ENCODE results near the gene KRTAP10-3.

KRTAP10-3 gene

GRCh38 chr21:44599264-44600029, 40.9 kb upstream of the KRTAP10-3 start:
- no peak overlapping the region for H3K4me3 ChIP-seq (ENCODE audit: low read depth, low read length)
- no peak for TF ChIP-seq CTCF (IDR thresholded peaks at IDR 0.05; ENCODE audit: low read depth, low read length)

- no peak for TF ChIP-seq CTCF (IDR thresholded peaks at IDR 0.05; ENCODE audit: low read depth, low read length)
- H3K4me3 ChIP-seq (ENCODE audit: low read depth, low read length): no peak overlapping the region
Measured at GRCh38 chr21:44598061-44598460, 39.5 kb upstream of the KRTAP10-3 start.

DNA sequence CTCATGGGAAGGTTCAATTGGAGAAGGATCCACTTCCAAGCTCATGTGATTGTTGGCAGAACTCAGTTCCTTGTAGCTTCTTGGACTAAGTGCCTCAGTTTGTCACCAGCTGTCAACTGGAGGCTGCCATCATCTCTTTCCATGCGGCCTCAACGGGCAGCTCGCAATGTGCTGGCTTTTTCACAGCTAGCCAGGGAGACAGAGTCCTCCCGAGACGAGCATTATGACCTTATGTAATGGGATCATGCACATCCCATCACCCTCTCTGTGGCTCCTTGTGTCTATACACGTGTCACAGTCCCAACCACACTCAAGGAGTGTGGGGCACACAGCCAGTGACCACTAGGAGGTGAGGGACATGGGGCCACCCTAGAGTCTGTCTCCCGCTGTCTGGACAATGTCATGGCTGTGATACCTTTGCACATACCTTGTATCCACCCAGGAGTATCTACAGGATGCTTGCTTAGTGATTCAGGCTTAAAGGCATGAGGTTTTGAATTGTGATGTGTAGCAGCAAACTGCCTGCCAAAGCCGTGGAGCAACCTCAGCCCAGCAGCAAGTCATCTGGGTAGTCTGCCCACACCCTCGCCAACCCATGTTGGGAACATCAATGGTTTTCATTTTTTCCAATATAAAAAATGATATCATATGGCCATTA, 37.6 kb upstream of the KRTAP10-3 start:
- no peak for TF ChIP-seq CTCF (IDR thresholded peaks at IDR 0.05; ENCODE audit: low read depth, low read length)
- H3K4me3 ChIP-seq (ENCODE audit: low read depth, low read length): no peak overlapping the region

- no peak for TF ChIP-seq CTCF (IDR thresholded peaks at IDR 0.05; ENCODE audit: low read depth, low read length)
- no peak overlapping the region for H3K4me3 ChIP-seq (ENCODE audit: low read depth, low read length)
Measured at GRCh38 chr21:44595524-44595923, 36.9 kb upstream of the KRTAP10-3 start.

GRCh38 chr21:44594406-44594916, 35.9 kb upstream of the KRTAP10-3 start:
- H3K4me3 ChIP-seq (ENCODE audit: low read depth, low read length): no peak overlapping the region
- no peak for TF ChIP-seq CTCF (IDR thresholded peaks at IDR 0.05; ENCODE audit: low read depth, low read length)

DNA sequence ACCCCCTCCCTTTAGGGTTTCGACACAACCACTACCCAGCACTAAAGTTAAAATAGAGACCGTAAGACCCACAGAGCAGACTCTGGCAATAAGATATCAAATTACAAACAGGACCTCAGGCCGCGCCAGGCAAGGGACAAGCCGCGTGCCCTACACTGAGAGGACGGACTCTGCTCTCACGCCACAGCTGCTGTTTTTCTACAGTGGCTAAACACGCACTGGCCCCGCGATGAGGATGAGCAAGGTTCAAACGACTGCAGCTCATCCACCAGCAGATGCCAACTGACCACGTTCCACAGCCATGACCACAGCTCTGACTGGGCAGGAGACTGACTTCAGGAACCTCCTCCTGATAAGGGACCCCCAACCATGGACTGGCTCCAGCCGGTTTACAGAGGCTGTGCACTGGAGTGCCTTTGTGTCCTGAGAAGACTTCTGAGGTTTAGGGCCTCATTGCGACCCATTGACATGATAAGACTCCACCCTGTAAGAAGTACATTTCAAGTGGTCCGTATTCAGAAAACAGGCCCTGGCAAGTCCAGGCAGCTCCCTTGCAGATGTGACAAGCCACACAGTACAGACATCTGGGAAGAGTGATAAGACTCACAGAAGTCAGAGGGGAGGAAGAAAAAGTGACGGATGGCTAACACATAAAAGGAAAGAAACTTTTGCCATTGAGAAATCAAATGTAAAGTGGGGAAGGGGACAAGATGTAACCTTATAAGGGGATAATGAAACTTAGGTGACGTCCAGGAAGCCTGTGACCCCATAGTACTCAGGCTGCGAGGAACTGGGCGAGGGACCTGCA, 35.2 kb upstream of the KRTAP10-3 start:
- no peak for TF ChIP-seq CTCF (IDR thresholded peaks at IDR 0.05; ENCODE audit: low read depth, low read length)
- no peak overlapping the region for H3K4me3 ChIP-seq (ENCODE audit: low read depth, low read length)
